GM23338 (cell line): ENCODE data around the gene SAPCD1. TPM values are rescaled to one million over a fixed set of nuclear protein-coding genes. Genes with fewer than 3 reads are reported as not detected.

ENCODE experiments used
- ATAC-seq: fragments of 200-7000 bp; cut with Tn5 transposase; 3 replicates; pipeline ENCODE4 v1.9.1; 2020
- DNase-seq: peaks from one replicate; pipeline ENCODE4 v3.0.0-alpha.2; 2015; ENCODE audit warnings: low spot score
- H2AFZ ChIP-seq: fragments of 200-600 bp; sonication (generic); 2 replicates; pipeline ENCODE4 v1.8.0; 2016; ENCODE audit warnings: antibody characterized with exemption, mild to moderate bottlenecking, moderate library complexity
- H3F3A ChIP-seq: fragments of 200-600 bp; sonication (generic); replicated peaks from 2 replicates; pipeline ENCODE4 v1.8.0; 2017; ENCODE audit warnings: antibody characterized with exemption, mixed run types, low read depth
- H3K27ac ChIP-seq: fragments of 200-600 bp; sonication (generic); 2 replicates; pipeline ENCODE4 v1.6.1; 2016; ENCODE audit warnings: low read depth
- H3K27me3 ChIP-seq: fragments of 200-600 bp; sonication (generic); 2 replicates; pipeline ENCODE4 v1.8.0; 2016; ENCODE audit warnings: mild to moderate bottlenecking, mixed run types, moderate library complexity; ENCODE audit not compliant: insufficient read depth
- H3K36me3 ChIP-seq: fragments of 200-600 bp; sonication (generic); 2 replicates; pipeline ENCODE4 v1.8.0; 2016; ENCODE audit warnings: mild to moderate bottlenecking; ENCODE audit not compliant: insufficient read depth
- H3K4me1 ChIP-seq: fragments of 200-600 bp; sonication (generic); 2 replicates; pipeline ENCODE4 v1.8.0; 2016; ENCODE audit warnings: mild to moderate bottlenecking, moderate library complexity; ENCODE audit not compliant: insufficient read depth
- H3K4me2 ChIP-seq: fragments of 200-600 bp; sonication (generic); 2 replicates; pipeline ENCODE4 v1.7.1; 2017; ENCODE audit warnings: mixed run types
- H3K4me3 ChIP-seq: fragments of 200-600 bp; sonication (generic); 2 replicates; pipeline ENCODE4 v1.6.1; 2016; ENCODE audit warnings: mixed run types
- H3K79me2 ChIP-seq: fragments of 200-600 bp; sonication (generic); replicated peaks from 2 replicates; pipeline ENCODE4 v1.8.0; 2017; ENCODE audit warnings: mild to moderate bottlenecking; ENCODE audit not compliant: insufficient read depth
- H3K9me2 ChIP-seq: fragments of 200-600 bp; sonication (generic); 2 replicates; pipeline ENCODE4 v1.8.0; 2017; ENCODE audit not compliant: insufficient read depth
- H4K20me1 ChIP-seq: fragments of 200-600 bp; sonication (generic); replicated peaks from 2 replicates; pipeline ENCODE4 v1.8.0; 2017; ENCODE audit warnings: mild to moderate bottlenecking; ENCODE audit not compliant: insufficient read depth
- H3K27ac Mint-ChIP-seq: 2 replicates; pipeline ENCODE4 v1.8.0; 2020; ENCODE audit warnings: inconsistent platforms, mild to moderate bottlenecking, moderate library complexity, mixed read lengths
- H3K27me3 Mint-ChIP-seq: 3 replicates; pipeline ENCODE4 v1.8.0; 2022; ENCODE audit warnings: low read depth, mild to moderate bottlenecking, moderate library complexity, mixed read lengths, inconsistent platforms; ENCODE audit not compliant: insufficient read depth, poor library complexity
- H3K36me3 Mint-ChIP-seq: 3 replicates; pipeline ENCODE4 v1.8.0; 2021; ENCODE audit warnings: low read depth, mild to moderate bottlenecking, inconsistent platforms, moderate library complexity, mixed read lengths
- H3K4me1 Mint-ChIP-seq: 3 replicates; pipeline ENCODE4 v1.8.0; 2020; ENCODE audit warnings: mild to moderate bottlenecking, inconsistent platforms, mixed read lengths
- H3K4me3 Mint-ChIP-seq: 3 replicates; pipeline ENCODE4 v1.8.0; 2021; ENCODE audit warnings: moderate library complexity, mild to moderate bottlenecking, inconsistent platforms, mixed read lengths
- H3K9me3 Mint-ChIP-seq: 3 replicates; pipeline ENCODE4 v1.8.0; 2020; ENCODE audit warnings: moderate library complexity, mild to moderate bottlenecking, inconsistent platforms, mixed read lengths
- CREB1 ChIP-seq: fragments of 250-450 bp; sonication (Bioruptor Pico); IDR thresholded peaks from 2 replicates; pipeline ENCODE4 v1.5.0; 2020; ENCODE audit warnings: low read depth, mild to moderate bottlenecking, moderate library complexity
- EZH2 ChIP-seq: fragments of 200-600 bp; sonication (generic); IDR thresholded peaks from one replicate; pipeline ENCODE4 v1.8.0; 2017; ENCODE audit warnings: antibody characterized with exemption, mild to moderate bottlenecking, low read depth; ENCODE audit not compliant: unreplicated experiment
- NANOG ChIP-seq: IDR thresholded peaks from 2 replicates; pipeline ENCODE4 v1.6.1; 2016; ENCODE audit warnings: antibody characterized with exemption, borderline replicate concordance
- POLR2AphosphoS5 ChIP-seq: IDR thresholded peaks from 2 replicates; pipeline ENCODE4 v1.6.1; 2016; ENCODE audit warnings: antibody characterized with exemption, low read depth
- STAT1 ChIP-seq: IDR thresholded peaks from one replicate; pipeline ENCODE4 v1.6.1; 2016; ENCODE audit warnings: antibody characterized with exemption; ENCODE audit not compliant: unreplicated experiment
- ZNF114 ChIP-seq: fragments of 250-450 bp; sonication (Bioruptor Pico); IDR thresholded peaks from 2 replicates; pipeline ENCODE4 v1.5.0; 2020; ENCODE audit warnings: mild to moderate bottlenecking, moderate library complexity
- ZNF331 ChIP-seq: fragments of 250-450 bp; sonication (Bioruptor Pico); IDR thresholded peaks from 2 replicates; pipeline ENCODE4 v1.5.0; 2020; ENCODE audit warnings: low read depth, mild to moderate bottlenecking, moderate library complexity
- ZNF462 ChIP-seq: fragments of 250-450 bp; sonication (Bioruptor Pico); IDR thresholded peaks from 2 replicates; pipeline ENCODE4 v1.5.0; 2020; ENCODE audit warnings: mild to moderate bottlenecking, moderate library complexity
- polyA plus RNA-seq: library from polyadenylated mRNA; unstranded; fragments of >200 nt; fragmentation: Nextera tagmentation; extraction: Ambion mirVana; gene quantifications from 2 replicates; pipeline ENCODE4 v1.2.1, GENCODE V29; 2016
- total RNA-seq: library from RNA; depleted of rRNA; stranded (reverse); fragments of >200 nt; shearing (Covaris generic); gene quantifications from 2 replicates; pipeline ENCODE4 v1.2.3, GENCODE V29; 2014

SAPCD1 gene
- total and polyA plus RNA-seq, 2 experiments from 2014 or later = 3.9 to 5.0 TPM

- ATAC-seq = peak; percentile 43
Measured at GRCh38 chr6:31736021-31736767, 26.3 kb upstream of the SAPCD1 start, which contains the start of gene CLIC1. Gene CLIC1 (minus strand): TSS chr6:31736530. CDS start chr6:31736300, 230 bp downstream.

More at GRCh38 chr6:31736021-31736767, 26.3 kb upstream of the SAPCD1 start, which contains the start of gene CLIC1:
- H2AFZ ChIP-seq = peak within 1 kb of the TSS; percentile 83
- peak within 1 kb of the TSS; percentile 92 for H3K4me3 Mint-ChIP-seq
- no peaks in the 10 kb centered on the region; the same call in 2 of the 3 replicates for H3K9me3 Mint-ChIP-seq
- peak; percentile 90 for DNase-seq
- peaks cover 33% of the 10 kb centered on the region for H3K27me3 Mint-ChIP-seq
- no peaks in the 10 kb centered on the region for H3K9me2 ChIP-seq
- peaks cover 27% of the 10 kb centered on the region for H3K79me2 ChIP-seq
- peak within 1 kb of the TSS; percentile 91 for H3K4me2 ChIP-seq
- H4K20me1 ChIP-seq = peaks cover 11% of the 10 kb centered on the region; the same call in 1 of the 2 replicates
- H3K4me1 Mint-ChIP-seq = peaks cover 45% of the 10 kb centered on the region
- TF ChIP-seq NANOG (no peak), EZH2 (no peak), ZNF462 (CRISPR knock-in tag) (no peak), STAT1 (no peak), CREB1 (CRISPR knock-in tag) (no peak), POLR2AphosphoS5 (peak; percentile 87), ZNF114 (CRISPR knock-in tag) (no peak), ZNF331 (no peak)
- H3K36me3 ChIP-seq = peaks cover 26% of the 10 kb centered on the region
- H3K4me1 ChIP-seq = peaks cover 44% of the 10 kb centered on the region
- H3K4me3 ChIP-seq = peak within 1 kb of the TSS; percentile 96
- H3K27me3 ChIP-seq = no peaks in the 10 kb centered on the region
- H3K27ac ChIP-seq = peak within 1 kb of the TSS; percentile 58; the same call in 1 of the 2 replicates
- peak within 1 kb of the TSS; percentile 43 for H3K27ac Mint-ChIP-seq
- peaks cover 39% of the 10 kb centered on the region for H3K36me3 Mint-ChIP-seq
- peaks cover 55% of the 10 kb centered on the region for H3F3A ChIP-seq
